H1 (cell line): Measurements from ENCODE around the gene ZNF232. TPM values are rescaled to one million over a fixed set of nuclear protein-coding genes. Genes with fewer than 3 reads are reported as not detected.

Experiments
- CTCF ChIA-PET: fragments of 300-600 bp; sonication (Branson Sonifier 250); formaldehyde crosslinking; loops from one replicate; lab custom pipeline; 2021; ENCODE audit not compliant: partially characterized antibody; lab: Charles Lee
- POLR2A ChIA-PET: fragments of 300-600 bp; sonication (Branson Sonifier 250); formaldehyde crosslinking; loops from one replicate; lab custom pipeline; 2021; ENCODE audit warnings: inconsistent platforms; ENCODE audit not compliant: partially characterized antibody; lab: Charles Lee
- DNase-seq, 2 experiments: peaks; one replicate each; pipeline versions ENCODE4 v3.0.0 to v3.0.0-alpha.2; 2010 to 2022; ENCODE audit warnings: low spot score in 2 of 2, low read depth in 1 of 2, mixed read lengths in 1 of 2
- FAIRE-seq: peaks from 2 replicates; lab custom pipeline; 2011; peaks lifted over from hg19 to GRCh38; lab: Jason Lieb, UNC
- H2AFZ ChIP-seq: 2 replicates; pipeline ENCODE4 v1.8.1; 2012; ENCODE audit warnings: low read length, inconsistent platforms
- H2AK5ac ChIP-seq: 2 replicates; pipeline ENCODE4 v1.6.1; 2013; ENCODE audit warnings: low read depth, low read length
- H2BK120ac ChIP-seq: replicated peaks from 2 replicates; pipeline ENCODE3; 2013; ENCODE audit warnings: low read depth, low read length, inconsistent platforms
- H2BK12ac ChIP-seq: 2 replicates; pipeline ENCODE4 v1.6.1; 2013; ENCODE audit warnings: low read depth, low read length
- H2BK15ac ChIP-seq: 2 replicates; pipeline ENCODE4 v1.6.1; 2013; ENCODE audit warnings: low read length
- H2BK20ac ChIP-seq: 2 replicates; pipeline ENCODE4 v1.6.1; 2013; ENCODE audit warnings: low read length
- H2BK5ac ChIP-seq: 2 replicates; pipeline ENCODE4 v1.6.1; 2013; ENCODE audit warnings: low read depth, low read length
- H3K14ac ChIP-seq: 2 replicates; pipeline ENCODE4 v1.6.1; 2013; ENCODE audit warnings: inconsistent platforms; ENCODE audit not compliant: insufficient read length
- H3K18ac ChIP-seq: 2 replicates; pipeline ENCODE4 v1.6.1; 2013; ENCODE audit warnings: low read length; ENCODE audit errors: extremely low read depth
- H3K23ac ChIP-seq: 2 replicates; pipeline ENCODE4 v1.6.1; 2013; ENCODE audit warnings: inconsistent platforms; ENCODE audit not compliant: insufficient read length
- H3K23me2 ChIP-seq: 2 replicates; pipeline ENCODE4 v1.6.1; 2013; ENCODE audit warnings: low read depth, low read length
- H3K27ac ChIP-seq: 2 replicates; pipeline ENCODE4 v1.6.1; 2011; ENCODE audit warnings: low read depth, low read length, inconsistent platforms
- H3K27me3 ChIP-seq, 4 experiments: replicated peaks in 1 of 4; 1 replicate in 1 of 4; 2 replicates in 3 of 4; pipeline versions ENCODE4 v1.6.1 to v1.8.1; 2011 to 2013; ENCODE audit warnings: low read length in 3 of 4, mild to moderate bottlenecking in 3 of 4, inconsistent platforms in 2 of 4, mixed read lengths in 2 of 4, moderate library complexity in 1 of 4; ENCODE audit not compliant: control insufficient read depth in 3 of 4, insufficient read depth in 3 of 4; ENCODE audit errors: extremely low read depth in 1 of 4
- H3K36me3 ChIP-seq, 4 experiments: 2 replicates each; pipeline versions ENCODE4 v1.6.1 to v1.8.1; 2011 to 2013; ENCODE audit warnings: mild to moderate bottlenecking in 4 of 4, low read length in 3 of 4, moderate library complexity in 2 of 4, control low read depth in 1 of 4, inconsistent platforms in 1 of 4; ENCODE audit not compliant: insufficient read depth in 4 of 4, control insufficient read depth in 2 of 4
- H3K4ac ChIP-seq: replicated peaks from 2 replicates; pipeline ENCODE3; 2013; ENCODE audit warnings: low read length, low read depth, mixed read lengths, inconsistent platforms; ENCODE audit not compliant: insufficient read length
- H3K4me1 ChIP-seq, 4 experiments: replicated peaks in 1 of 4; 1 replicate in 1 of 4; 2 replicates in 3 of 4; pipeline versions ENCODE4 v1.6.1 to v1.8.1; 2011 to 2013; ENCODE audit warnings: low read length in 3 of 4, inconsistent platforms in 2 of 4, mixed read lengths in 1 of 4; ENCODE audit not compliant: insufficient read depth in 4 of 4, control insufficient read depth in 3 of 4
- H3K4me2 ChIP-seq, 2 experiments: 2 replicates each; pipeline versions ENCODE4 v1.6.1 to v1.8.1; 2011 to 2013; ENCODE audit warnings: low read depth in 2 of 2, low read length in 2 of 2, control low read depth in 1 of 2, inconsistent platforms in 1 of 2, mild to moderate bottlenecking in 1 of 2; ENCODE audit not compliant: insufficient read depth in 1 of 2
- H3K4me3 ChIP-seq, 4 experiments: fragments of 200-600, 300-600 bp in 1 of 4; sonication (generic), shearing (Covaris generic), sonication (Bioruptor Twin) in 1 of 4; 2 replicates each; pipeline versions ENCODE4 v1.5.1 to v1.8.1; 2011 to 2016; ENCODE audit warnings: low read length in 4 of 4, low read depth in 3 of 4, control low read depth in 2 of 4, inconsistent platforms in 2 of 4, mild to moderate bottlenecking in 2 of 4, mixed read lengths in 1 of 4, moderate library complexity in 1 of 4; ENCODE audit not compliant: insufficient read depth in 2 of 4; ENCODE audit errors: extremely low read depth in 1 of 4
- H3K56ac ChIP-seq: replicated peaks from 2 replicates; pipeline ENCODE3; 2013; ENCODE audit warnings: low read depth, mild to moderate bottlenecking, mixed read lengths, low read length, inconsistent platforms; ENCODE audit not compliant: insufficient read length
- H3K79me1 ChIP-seq: 2 replicates; pipeline ENCODE4 v1.6.1; 2013; ENCODE audit warnings: low read depth, low read length, control low read depth
- H3K79me2 ChIP-seq, 2 experiments: 2 replicates each; pipeline versions ENCODE4 v1.6.1 to v1.8.1; 2012 to 2013; ENCODE audit warnings: low read length in 2 of 2, mild to moderate bottlenecking in 2 of 2, inconsistent platforms in 1 of 2; ENCODE audit not compliant: insufficient read depth in 2 of 2, control insufficient read depth in 1 of 2
- H3K9ac ChIP-seq, 4 experiments: replicated peaks in 1 of 4; 1 replicate in 1 of 4; 2 replicates in 3 of 4; pipeline versions ENCODE4 v1.6.1 to v1.8.1; 2011 to 2013; ENCODE audit warnings: low read depth in 3 of 4, low read length in 3 of 4, control low read depth in 2 of 4, mild to moderate bottlenecking in 2 of 4, moderate library complexity in 2 of 4, inconsistent platforms in 1 of 4; ENCODE audit errors: extremely low read depth in 1 of 4
- H3K9me3 ChIP-seq, 2 experiments: 2 replicates each; pipeline versions ENCODE4 v1.6.1 to v1.8.1; 2012 to 2013; ENCODE audit warnings: mild to moderate bottlenecking in 2 of 2, moderate library complexity in 2 of 2, control low read depth in 1 of 2, inconsistent platforms in 1 of 2, low read depth in 1 of 2, low read length in 1 of 2, mixed read lengths in 1 of 2; ENCODE audit not compliant: insufficient read depth in 2 of 2
- H4K20me1 ChIP-seq, 2 experiments: replicated peaks in 1 of 2; 2 replicates each; pipeline versions ENCODE3 to v1.8.1; 2011 to 2013; ENCODE audit warnings: inconsistent platforms in 2 of 2, low read length in 2 of 2, mild to moderate bottlenecking in 1 of 2; ENCODE audit not compliant: insufficient read depth in 2 of 2, control insufficient read depth in 1 of 2
- H4K5ac ChIP-seq: 2 replicates; pipeline ENCODE4 v1.6.1; 2013; ENCODE audit warnings: low read length, low read depth, mixed read lengths, inconsistent platforms; ENCODE audit not compliant: insufficient read length
- H4K8ac ChIP-seq: 2 replicates; pipeline ENCODE4 v1.8.0; 2013; ENCODE audit warnings: mild to moderate bottlenecking, moderate library complexity, low read length, inconsistent platforms; ENCODE audit not compliant: insufficient read depth; ENCODE audit errors: extremely low read depth
- H4K91ac ChIP-seq: replicated peaks from 2 replicates; pipeline ENCODE3; 2013; ENCODE audit warnings: low read length, mixed read lengths, inconsistent platforms; ENCODE audit not compliant: insufficient read length
- KDM4A ChIP-seq: IDR thresholded peaks from one replicate; pipeline ENCODE4 v1.7.1; 2012; ENCODE audit warnings: low read depth, mild to moderate bottlenecking, moderate library complexity, low read length, inconsistent platforms; ENCODE audit not compliant: severe bottlenecking
- SP4 ChIP-seq: IDR thresholded peaks from 2 replicates; pipeline ENCODE4 v1.6.1; 2012; ENCODE audit warnings: low read length, inconsistent platforms
- WGBS, 2 experiments: shearing (Covaris generic) in 1 of 2; methylation state at CpG; one replicate each; pipeline versions ENCODE4 v1.1.6 to v1.1.7; 2013 to 2015; ENCODE audit warnings: low lambda C conversion rate in 2 of 2, mixed read lengths in 2 of 2, inconsistent platforms in 1 of 2, low coverage in 1 of 2, missing lambda C conversion rate in 1 of 2; ENCODE audit not compliant: insufficient replicate concordance in 2 of 2, insufficient coverage in 1 of 2, insufficient read length in 1 of 2; ENCODE audit errors: extremely low coverage in 1 of 2, missing lambda C conversion rate in 1 of 2; 5-methylcytosine and 5-hydroxymethylcytosine counted together
- polyA plus RNA-seq, 7 experiments: library from polyadenylated mRNA; depleted of rRNA in 3 of 7; stranded (reverse) in 5 of 7; unstranded in 2 of 7; fragments of >200 nt in 5 of 7; fragments of 200-250 nt in 2 of 7; gene quantifications; 1 replicate in 5 of 7; 2 replicates in 1 of 7; 4 replicates in 1 of 7; pipeline versions ENCODE4 v1.2.1 to v1.2.3, GENCODE V29; 2011 to 2013; ENCODE audit warnings: missing spikeins in 2 of 7, mixed read lengths in 2 of 7
- total RNA-seq: library from RNA; stranded (reverse); fragmentation: NEBNext Ultra II Directional; extraction: Animal tissue kit (Norgen Biotek cat#: 25700); gene quantifications from 2 replicates; pipeline ENCODE4 v1.2.1, GENCODE V29; 2021
- TF ChIP-seq, protein P1 (sequence below): IDR thresholded peaks from 2 replicates; pipeline ENCODE4 v1.6.1; 2012; ENCODE audit warnings: inconsistent platforms
- TF ChIP-seq, protein P2 (sequence below), 3 experiments: IDR thresholded peaks; 1 replicate in 2 of 3; 2 replicates in 1 of 3; pipeline versions ENCODE4 v1.5.1 to v1.6.1; 2011; ENCODE audit warnings: low read length in 3 of 3, mild to moderate bottlenecking in 3 of 3, inconsistent platforms in 2 of 3, low read depth in 1 of 3, moderate library complexity in 1 of 3; ENCODE audit not compliant: insufficient read depth in 1 of 3; ENCODE audit errors: control extremely low read depth in 1 of 3

Gene ZNF232
- total and polyA plus RNA-seq, 2 of the 8 experiments (the other 6 are each of a cell fraction or from before 2014, with no cell fraction given): 11.1 to 41.0 TPM

DNA sequence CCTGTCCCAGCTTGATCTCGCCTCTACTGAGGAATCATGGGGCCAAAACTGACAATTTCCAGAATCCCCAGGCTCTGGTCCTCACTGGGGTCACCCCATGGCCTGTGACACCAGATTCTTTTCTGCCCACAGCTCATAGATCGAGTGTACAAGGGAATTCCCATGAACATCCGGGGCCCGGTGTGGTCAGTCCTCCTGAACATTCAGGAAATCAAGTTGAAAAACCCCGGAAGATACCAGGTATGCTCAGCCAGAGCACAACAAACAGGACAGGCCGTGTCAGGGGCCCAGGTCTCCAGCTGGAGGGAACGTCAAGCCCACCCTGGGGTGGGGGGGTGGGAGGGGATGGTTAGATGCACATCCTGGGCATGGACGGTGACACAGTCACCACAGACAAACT is 21.6 kb upstream of the ZNF232 start:
- no peak for FAIRE-seq

More for the DNA sequence above, 21.6 kb upstream of the ZNF232 start:
- H2AFZ ChIP-seq: no peak overlapping the region
- no peak for DNase-seq
- H3K27me3 ChIP-seq: no peaks in the 10 kb centered on the region; a peak in 1 of 7 replicates
- H3K4me1 ChIP-seq: no peaks in the 10 kb centered on the region
- peaks cover 0 to 7% of the 10 kb centered on the region in 2 experiments; a peak in 1 of 4 replicates for H3K9me3 ChIP-seq
- H2BK20ac ChIP-seq: no peak overlapping the region
- H4K20me1 ChIP-seq: no peaks in the 10 kb centered on the region
- no peak overlapping the region for H3K56ac ChIP-seq
- H3K4me3 ChIP-seq: no peak overlapping the region
- ChIA-PET POLR2A (no interaction called here), CTCF (no interaction called here)
- no peak overlapping the region for H2BK12ac ChIP-seq
- H2BK15ac ChIP-seq: no peak overlapping the region
- H3K14ac ChIP-seq: no peak overlapping the region
- no peaks in the 10 kb centered on the region for H3K79me1 ChIP-seq
- H3K4me2 ChIP-seq: no peak overlapping the region
- H3K18ac ChIP-seq: no peak overlapping the region
- H2BK5ac ChIP-seq: no peak overlapping the region
- H4K91ac ChIP-seq: no peak overlapping the region
- no peaks in the 10 kb centered on the region for H3K36me3 ChIP-seq
- no peak overlapping the region for H3K4ac ChIP-seq
- no peak overlapping the region for H2BK120ac ChIP-seq
- no peaks in the 10 kb centered on the region for H3K23me2 ChIP-seq
- TF ChIP-seq, protein P1, sequence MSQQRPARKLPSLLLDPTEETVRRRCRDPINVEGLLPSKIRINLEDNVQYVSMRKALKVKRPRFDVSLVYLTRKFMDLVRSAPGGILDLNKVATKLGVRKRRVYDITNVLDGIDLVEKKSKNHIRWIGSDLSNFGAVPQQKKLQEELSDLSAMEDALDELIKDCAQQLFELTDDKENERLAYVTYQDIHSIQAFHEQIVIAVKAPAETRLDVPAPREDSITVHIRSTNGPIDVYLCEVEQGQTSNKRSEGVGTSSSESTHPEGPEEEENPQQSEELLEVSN: no peak
- no peak for TF ChIP-seq SP4
- no peak for TF ChIP-seq KDM4A
- TF ChIP-seq, protein P2, sequence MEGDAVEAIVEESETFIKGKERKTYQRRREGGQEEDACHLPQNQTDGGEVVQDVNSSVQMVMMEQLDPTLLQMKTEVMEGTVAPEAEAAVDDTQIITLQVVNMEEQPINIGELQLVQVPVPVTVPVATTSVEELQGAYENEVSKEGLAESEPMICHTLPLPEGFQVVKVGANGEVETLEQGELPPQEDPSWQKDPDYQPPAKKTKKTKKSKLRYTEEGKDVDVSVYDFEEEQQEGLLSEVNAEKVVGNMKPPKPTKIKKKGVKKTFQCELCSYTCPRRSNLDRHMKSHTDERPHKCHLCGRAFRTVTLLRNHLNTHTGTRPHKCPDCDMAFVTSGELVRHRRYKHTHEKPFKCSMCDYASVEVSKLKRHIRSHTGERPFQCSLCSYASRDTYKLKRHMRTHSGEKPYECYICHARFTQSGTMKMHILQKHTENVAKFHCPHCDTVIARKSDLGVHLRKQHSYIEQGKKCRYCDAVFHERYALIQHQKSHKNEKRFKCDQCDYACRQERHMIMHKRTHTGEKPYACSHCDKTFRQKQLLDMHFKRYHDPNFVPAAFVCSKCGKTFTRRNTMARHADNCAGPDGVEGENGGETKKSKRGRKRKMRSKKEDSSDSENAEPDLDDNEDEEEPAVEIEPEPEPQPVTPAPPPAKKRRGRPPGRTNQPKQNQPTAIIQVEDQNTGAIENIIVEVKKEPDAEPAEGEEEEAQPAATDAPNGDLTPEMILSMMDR (IDR thresholded peaks at IDR 0.05; ENCODE audit: control extremely low read depth in 1 of 3, insufficient read depth in 1 of 3, low read depth in 1 of 3, low read length in 3 of 3): no peak
- WGBS, 2 experiments: 83% methylated on average over 8 of the region's 8 CpGs; no CpG with 5 or more reads in 1 of the 2 experiments
- H3K9ac ChIP-seq: no peak overlapping the region
- H4K5ac ChIP-seq: no peak overlapping the region
- no peak overlapping the region for H3K23ac ChIP-seq
- H3K79me2 ChIP-seq: no peaks in the 10 kb centered on the region
- H2AK5ac ChIP-seq: no peak overlapping the region
- H3K27ac ChIP-seq: no peak overlapping the region
- no peak overlapping the region for H4K8ac ChIP-seq
